Endodermal cell (in vitro differentiated cells): ENCODE results near the gene RFTN1. TPM values are rescaled to one million over a fixed set of nuclear protein-coding genes. Genes with fewer than 3 reads are reported as not detected.

Experiments
- DNase-seq: peaks from one replicate; pipeline ENCODE4 v3.0.0-alpha.2; 2017
- H3K27ac ChIP-seq: 2 replicates; pipeline ENCODE4 v1.5.1; 2013; ENCODE audit warnings: mild to moderate bottlenecking, low read depth, low read length, moderate library complexity
- H3K27me3 ChIP-seq: 2 replicates; pipeline ENCODE4 v1.6.1; 2013; ENCODE audit warnings: mild to moderate bottlenecking, low read length, moderate library complexity; ENCODE audit not compliant: insufficient read depth, control insufficient read depth, poor library complexity, severe bottlenecking
- H3K36me3 ChIP-seq: 2 replicates; pipeline ENCODE4 v1.7.0; 2013; ENCODE audit warnings: mild to moderate bottlenecking, low read length, moderate library complexity; ENCODE audit not compliant: control insufficient read depth, insufficient read depth
- H3K4me1 ChIP-seq: one replicate; pipeline ENCODE4 v1.7.0; 2013; ENCODE audit warnings: low read length; ENCODE audit not compliant: control insufficient read depth, insufficient read depth
- H3K4me3 ChIP-seq: 2 replicates; pipeline ENCODE4 v1.5.1; 2013; ENCODE audit warnings: mild to moderate bottlenecking, low read length, moderate library complexity
- H3K9ac ChIP-seq: 2 replicates; pipeline ENCODE4 v1.6.1; 2013; ENCODE audit warnings: mild to moderate bottlenecking, low read length, moderate library complexity; ENCODE audit not compliant: poor library complexity, severe bottlenecking; ENCODE audit errors: extremely low read depth
- H3K9me3 ChIP-seq: 2 replicates; pipeline ENCODE4 v1.6.1; 2013; ENCODE audit warnings: mild to moderate bottlenecking, low read length, moderate library complexity; ENCODE audit not compliant: control insufficient read depth
- H3K27ac Mint-ChIP-seq: 2 replicates; pipeline ENCODE4 v1.8.0; 2020; ENCODE audit warnings: mixed read lengths
- H3K27me3 Mint-ChIP-seq: 2 replicates; pipeline ENCODE4 v1.8.0; 2021; ENCODE audit warnings: mild to moderate bottlenecking, mixed read lengths; ENCODE audit not compliant: insufficient read depth
- H3K36me3 Mint-ChIP-seq: 2 replicates; pipeline ENCODE4 v1.8.0; 2020; ENCODE audit warnings: low read depth, mixed read lengths
- H3K4me1 Mint-ChIP-seq: 2 replicates; pipeline ENCODE4 v1.8.0; 2020; ENCODE audit warnings: mixed read lengths
- H3K4me3 Mint-ChIP-seq: 2 replicates; pipeline ENCODE4 v1.8.0; 2020; ENCODE audit warnings: mild to moderate bottlenecking, moderate library complexity, mixed read lengths
- H3K9me3 Mint-ChIP-seq: 2 replicates; pipeline ENCODE4 v1.8.0; 2020; ENCODE audit warnings: mild to moderate bottlenecking, mixed read lengths
- WGBS, 2 experiments: methylation state at CpG; one replicate each; pipeline versions ENCODE4 v1.1.5 to v1.1.7; 2013; ENCODE audit warnings: missing lambda C conversion rate in 2 of 2, mixed read lengths in 1 of 2; ENCODE audit not compliant: insufficient coverage in 1 of 2, insufficient read length in 1 of 2; 5-methylcytosine and 5-hydroxymethylcytosine counted together
- total RNA-seq, 2 donors: library from RNA; stranded (reverse); fragmentation: NEBNext Ultra II Directional in 1 of 2; extraction: Animal tissue kit (Norgen Biotek cat#: 25700) in 1 of 2; gene quantifications; 2 replicates in 1 of 2; 3 replicates in 1 of 2; pipeline ENCODE4 v1.2.1, GENCODE V29; 2021
- TF ChIP-seq, protein P1 (sequence below): fragments of 200-600 bp; sonication (generic); conservative IDR thresholded peaks from 2 replicates; pipeline ENCODE4 v1.5.0; 2021; ENCODE audit warnings: antibody characterized with exemption, mild to moderate bottlenecking

RFTN1 gene
- total RNA-seq, 2 donors from 2014 or later, result 0.80 to 1.1 TPM

DNA sequence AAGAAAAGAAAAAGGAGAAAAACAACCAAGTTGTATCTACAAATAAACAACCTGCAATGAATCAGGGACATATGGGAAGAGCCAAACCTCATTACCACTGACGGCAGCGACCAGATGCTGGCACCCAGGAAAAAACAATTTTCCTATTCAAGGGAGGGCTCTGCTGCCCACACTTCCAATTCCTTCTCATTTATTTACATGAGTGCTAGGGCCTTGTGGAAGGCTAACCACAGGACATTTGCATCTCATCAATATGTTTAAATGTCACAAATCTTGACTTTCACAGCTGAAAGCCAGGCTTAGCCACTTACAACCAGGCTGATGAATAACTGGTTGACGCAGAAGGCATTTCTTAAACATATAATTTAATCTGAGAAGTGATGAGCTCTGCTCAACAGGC lies 36.0 kb downstream of the RFTN1 start:
- Histone ChIP-seq H3K36me3 (no peaks in the 10 kb centered on the region), H3K4me1 (peaks cover 16% of the 10 kb centered on the region), H3K9ac (no peak overlapping the region), H3K27me3 (peaks cover 14% of the 10 kb centered on the region), H3K4me3 (no peak overlapping the region), H3K27ac (no peak overlapping the region), H3K9me3 (no peaks in the 10 kb centered on the region)
- TF ChIP-seq, protein P1, sequence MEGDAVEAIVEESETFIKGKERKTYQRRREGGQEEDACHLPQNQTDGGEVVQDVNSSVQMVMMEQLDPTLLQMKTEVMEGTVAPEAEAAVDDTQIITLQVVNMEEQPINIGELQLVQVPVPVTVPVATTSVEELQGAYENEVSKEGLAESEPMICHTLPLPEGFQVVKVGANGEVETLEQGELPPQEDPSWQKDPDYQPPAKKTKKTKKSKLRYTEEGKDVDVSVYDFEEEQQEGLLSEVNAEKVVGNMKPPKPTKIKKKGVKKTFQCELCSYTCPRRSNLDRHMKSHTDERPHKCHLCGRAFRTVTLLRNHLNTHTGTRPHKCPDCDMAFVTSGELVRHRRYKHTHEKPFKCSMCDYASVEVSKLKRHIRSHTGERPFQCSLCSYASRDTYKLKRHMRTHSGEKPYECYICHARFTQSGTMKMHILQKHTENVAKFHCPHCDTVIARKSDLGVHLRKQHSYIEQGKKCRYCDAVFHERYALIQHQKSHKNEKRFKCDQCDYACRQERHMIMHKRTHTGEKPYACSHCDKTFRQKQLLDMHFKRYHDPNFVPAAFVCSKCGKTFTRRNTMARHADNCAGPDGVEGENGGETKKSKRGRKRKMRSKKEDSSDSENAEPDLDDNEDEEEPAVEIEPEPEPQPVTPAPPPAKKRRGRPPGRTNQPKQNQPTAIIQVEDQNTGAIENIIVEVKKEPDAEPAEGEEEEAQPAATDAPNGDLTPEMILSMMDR, result no peak
- peaks cover 71% of the 10 kb centered on the region for H3K27me3 Mint-ChIP-seq
- DNase-seq, result no peak
- WGBS, 2 experiments, result 97 to 100% methylated on average over 1 to 3 of the region's 3 CpGs
- no peaks in the 10 kb centered on the region for H3K9me3 Mint-ChIP-seq
- H3K27ac Mint-ChIP-seq, result no peak overlapping the region
- H3K4me1 Mint-ChIP-seq, result peaks cover 25% of the 10 kb centered on the region
- no peak overlapping the region for H3K4me3 Mint-ChIP-seq
- no peaks in the 10 kb centered on the region for H3K36me3 Mint-ChIP-seq

- H3K9me3 Mint-ChIP-seq, result no peaks in the 10 kb centered on the region
- H3K27ac ChIP-seq, result no peak overlapping the region
- peaks cover 25% of the 10 kb centered on the region for H3K4me1 Mint-ChIP-seq
- no peak overlapping the region for H3K9ac ChIP-seq
- H3K36me3 Mint-ChIP-seq, result no peaks in the 10 kb centered on the region
- no peak overlapping the region for H3K4me3 Mint-ChIP-seq
- H3K27ac Mint-ChIP-seq, result no peak overlapping the region
- H3K9me3 ChIP-seq, result no peaks in the 10 kb centered on the region
- TF ChIP-seq, protein P1, result no peak
- no peak overlapping the region for H3K4me3 ChIP-seq
- H3K36me3 ChIP-seq, result no peaks in the 10 kb centered on the region
- H3K27me3 Mint-ChIP-seq, result peaks cover 66% of the 10 kb centered on the region
- peaks cover 16% of the 10 kb centered on the region for H3K4me1 ChIP-seq
- DNase-seq, result no peak
- H3K27me3 ChIP-seq, result peaks cover 9% of the 10 kb centered on the region
Measured at GRCh38 chr3:16477056-16477455, 36.4 kb downstream of the RFTN1 start.

DNA sequence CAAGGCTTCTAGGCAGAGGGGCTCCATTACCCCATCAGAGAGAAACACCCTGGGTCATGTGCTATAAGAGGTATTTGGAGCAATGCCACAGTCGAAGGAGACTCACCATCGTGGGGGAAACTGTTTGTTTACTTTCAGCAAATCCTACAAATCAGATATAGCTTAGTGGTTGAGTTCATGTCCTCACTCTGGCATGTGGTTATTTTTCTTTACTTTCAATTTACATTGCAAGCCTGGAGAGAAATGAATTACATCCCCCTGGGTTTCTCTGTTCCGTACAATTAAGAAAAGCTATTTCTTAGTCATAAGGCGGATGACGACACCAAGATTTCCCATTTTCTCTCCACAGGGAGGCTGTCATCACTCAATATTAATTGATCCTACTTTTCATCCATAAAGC lies 36.9 kb downstream of the RFTN1 start:
- H3K9me3 ChIP-seq, result no peaks in the 10 kb centered on the region
- H3K4me1 ChIP-seq, result peaks cover 16% of the 10 kb centered on the region
- no peak overlapping the region for H3K4me3 Mint-ChIP-seq
- peaks cover 25% of the 10 kb centered on the region for H3K4me1 Mint-ChIP-seq
- no peak for DNase-seq
- H3K36me3 Mint-ChIP-seq, result no peaks in the 10 kb centered on the region
- peaks cover 5% of the 10 kb centered on the region for H3K27me3 ChIP-seq
- H3K9me3 Mint-ChIP-seq, result no peaks in the 10 kb centered on the region
- 91 to 93% methylated on average over 3 to 5 of the region's 5 CpGs for WGBS, 2 experiments
- no peak overlapping the region for H3K4me3 ChIP-seq
- no peaks in the 10 kb centered on the region for H3K36me3 ChIP-seq
- TF ChIP-seq, protein P1, result no peak
- no peak overlapping the region for H3K9ac ChIP-seq
- no peak overlapping the region for H3K27ac ChIP-seq
- H3K27ac Mint-ChIP-seq, result no peak overlapping the region
- peaks cover 62% of the 10 kb centered on the region for H3K27me3 Mint-ChIP-seq
